Measurements from ENCODE around the gene WASF3. TPM values are rescaled to one million over a fixed set of nuclear protein-coding genes. Genes with fewer than 3 reads are reported as not detected.

WASF3 gene
- polyA plus RNA-seq, 3 donors = not detected

- no peaks in the 10 kb centered on the region for H3K36me3 ChIP-seq (replicated peaks in 1 of 2; ENCODE audit: control insufficient read depth in 1 of 2, insufficient read depth in 2 of 2, low read length in 2 of 2)
- Mint-ChIP-seq H3K27me3 (ENCODE audit: low read depth in 3 of 3) (no peaks in the 10 kb centered on the region), H3K36me3 (no peaks in the 10 kb centered on the region), H3K4me3 (no peak overlapping the region), H3K4me1 (no peaks in the 10 kb centered on the region), H3K27ac (no peak overlapping the region), H3K9me3 (no peaks in the 10 kb centered on the region)
- no peak overlapping the region for H3K4me3 ChIP-seq (replicated peaks in 1 of 3; ENCODE audit: low read depth in 2 of 3, low read length in 3 of 3)
- H3K79me2 ChIP-seq (ENCODE audit: insufficient read depth, low read length) = no peaks in the 10 kb centered on the region
- H3K4me1 ChIP-seq (ENCODE audit: control insufficient read depth in 1 of 2, insufficient read depth in 2 of 2, low read length in 2 of 2) = no peaks in the 10 kb centered on the region
- no peak for DNase-seq
- H3K27me3 ChIP-seq (ENCODE audit: control insufficient read depth in 2 of 2, insufficient read depth in 2 of 2, low read length in 2 of 2) = no peaks in the 10 kb centered on the region
- intact Hi-C loops (cut with micrococcal nuclease) = no loop called here
- no peaks in the 10 kb centered on the region for H3K9me3 ChIP-seq (replicated peaks in 1 of 2; ENCODE audit: control insufficient read depth in 1 of 2, insufficient read depth in 1 of 2, low read length in 2 of 2)
- no peak overlapping the region for H3K27ac ChIP-seq (ENCODE audit: low read depth in 1 of 2, low read length in 2 of 2)
- WGBS (ENCODE audit: insufficient coverage) = 78% methylated on average over 4 of the region's 5 CpGs
- TF ChIP-seq, protein P1, sequence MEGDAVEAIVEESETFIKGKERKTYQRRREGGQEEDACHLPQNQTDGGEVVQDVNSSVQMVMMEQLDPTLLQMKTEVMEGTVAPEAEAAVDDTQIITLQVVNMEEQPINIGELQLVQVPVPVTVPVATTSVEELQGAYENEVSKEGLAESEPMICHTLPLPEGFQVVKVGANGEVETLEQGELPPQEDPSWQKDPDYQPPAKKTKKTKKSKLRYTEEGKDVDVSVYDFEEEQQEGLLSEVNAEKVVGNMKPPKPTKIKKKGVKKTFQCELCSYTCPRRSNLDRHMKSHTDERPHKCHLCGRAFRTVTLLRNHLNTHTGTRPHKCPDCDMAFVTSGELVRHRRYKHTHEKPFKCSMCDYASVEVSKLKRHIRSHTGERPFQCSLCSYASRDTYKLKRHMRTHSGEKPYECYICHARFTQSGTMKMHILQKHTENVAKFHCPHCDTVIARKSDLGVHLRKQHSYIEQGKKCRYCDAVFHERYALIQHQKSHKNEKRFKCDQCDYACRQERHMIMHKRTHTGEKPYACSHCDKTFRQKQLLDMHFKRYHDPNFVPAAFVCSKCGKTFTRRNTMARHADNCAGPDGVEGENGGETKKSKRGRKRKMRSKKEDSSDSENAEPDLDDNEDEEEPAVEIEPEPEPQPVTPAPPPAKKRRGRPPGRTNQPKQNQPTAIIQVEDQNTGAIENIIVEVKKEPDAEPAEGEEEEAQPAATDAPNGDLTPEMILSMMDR (IDR thresholded peaks at IDR 0.05) = no peak
- H2AFZ ChIP-seq (ENCODE audit: insufficient read depth, low read depth, low read length, poor library complexity, severe bottlenecking) = no peak overlapping the region
- no peaks in the 10 kb centered on the region for H4K20me1 ChIP-seq (ENCODE audit: insufficient read depth, low read length)
- H3K9ac ChIP-seq (ENCODE audit: insufficient read depth, low read length, poor library complexity, severe bottlenecking) = no peak overlapping the region
- no peak overlapping the region for H3K4me2 ChIP-seq (replicated peaks; ENCODE audit: extremely low read depth, low read length, poor library complexity, severe bottlenecking)
These were observed 102.7 kb downstream of the WASF3 start for GRCh38 chr13:26660185-26660584.

DNA sequence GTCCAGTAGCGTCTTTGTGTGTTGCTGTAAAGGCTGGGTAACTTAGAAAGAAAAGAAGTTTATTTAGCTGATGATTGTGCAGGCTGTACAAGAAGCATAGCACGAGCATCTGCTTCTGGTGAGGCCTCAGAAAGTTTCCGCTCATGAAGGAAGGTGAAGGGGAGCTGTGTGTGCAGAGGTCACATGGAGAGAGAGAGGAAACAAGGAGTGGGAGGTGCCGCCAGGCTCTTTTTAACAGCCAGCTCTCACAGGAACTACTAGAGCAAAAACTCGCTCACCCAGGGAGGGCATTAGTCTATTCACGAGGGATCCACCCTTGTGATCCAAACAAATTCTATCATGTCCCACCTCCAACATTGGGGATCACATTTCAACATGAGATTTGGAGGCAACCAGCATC, 103.3 kb downstream of the WASF3 start:
- DNase-seq = no peak
- Histone ChIP-seq H3K27ac (ENCODE audit: low read depth in 1 of 2, low read length in 2 of 2) (no peak overlapping the region), H4K20me1 (ENCODE audit: insufficient read depth, low read length) (no peaks in the 10 kb centered on the region), H3K4me3 (replicated peaks in 1 of 3; ENCODE audit: low read depth in 2 of 3, low read length in 3 of 3) (no peak overlapping the region), H2AFZ (ENCODE audit: insufficient read depth, low read depth, low read length, poor library complexity, severe bottlenecking) (no peak overlapping the region), H3K4me1 (ENCODE audit: control insufficient read depth in 1 of 2, insufficient read depth in 2 of 2, low read length in 2 of 2) (no peaks in the 10 kb centered on the region), H3K36me3 (replicated peaks in 1 of 2; ENCODE audit: control insufficient read depth in 1 of 2, insufficient read depth in 2 of 2, low read length in 2 of 2) (no peaks in the 10 kb centered on the region), H3K4me2 (replicated peaks; ENCODE audit: extremely low read depth, low read length, poor library complexity, severe bottlenecking) (no peak overlapping the region), H3K9me3 (replicated peaks in 1 of 2; ENCODE audit: control insufficient read depth in 1 of 2, insufficient read depth in 1 of 2, low read length in 2 of 2) (no peaks in the 10 kb centered on the region), H3K79me2 (ENCODE audit: insufficient read depth, low read length) (no peaks in the 10 kb centered on the region), H3K27me3 (ENCODE audit: control insufficient read depth in 2 of 2, insufficient read depth in 2 of 2, low read length in 2 of 2) (no peaks in the 10 kb centered on the region), H3K9ac (ENCODE audit: insufficient read depth, low read length, poor library complexity, severe bottlenecking) (no peak overlapping the region)
- H3K4me3 Mint-ChIP-seq = no peak overlapping the region
- no peaks in the 10 kb centered on the region for H3K27me3 Mint-ChIP-seq (ENCODE audit: low read depth in 3 of 3)
- WGBS (ENCODE audit: insufficient coverage) = 94% methylated on average over 3 of the region's 6 CpGs
- H3K9me3 Mint-ChIP-seq = no peaks in the 10 kb centered on the region
- no peaks in the 10 kb centered on the region for H3K36me3 Mint-ChIP-seq
- no peaks in the 10 kb centered on the region for H3K4me1 Mint-ChIP-seq
- intact Hi-C loops (cut with micrococcal nuclease) = no loop called here
- H3K27ac Mint-ChIP-seq = no peak overlapping the region
- TF ChIP-seq, protein P1 (IDR thresholded peaks at IDR 0.05) = no peak

Measured in CD14-positive monocyte (primary cell).